HEK293T (cell line): ENCODE results near the gene TMBIM1.

Source experiments
- ARNT ChIP-seq: fragments of 450-650 bp; IDR thresholded peaks from 2 replicates; pipeline ENCODE4 v1.6.1; 2017; ENCODE audit warnings: mild to moderate bottlenecking
- BHLHE40 ChIP-seq: fragments of 450-650 bp; IDR thresholded peaks from 2 replicates; pipeline ENCODE4 v1.6.1; 2016; ENCODE audit warnings: mild to moderate bottlenecking, moderate library complexity, borderline replicate concordance
- FOXA1 ChIP-seq: fragments of 450-650 bp; IDR thresholded peaks from 2 replicates; pipeline ENCODE4 v1.6.1; 2016; ENCODE audit warnings: mild to moderate bottlenecking
- FOXM1 ChIP-seq: fragments of 450-650 bp; IDR thresholded peaks from 2 replicates; pipeline ENCODE4 v1.6.1; 2017; ENCODE audit warnings: mild to moderate bottlenecking, borderline replicate concordance
- L3MBTL2 ChIP-seq: fragments of 450-650 bp; conservative IDR thresholded peaks from 2 replicates; pipeline ENCODE4 v1.6.1; 2016; ENCODE audit warnings: mild to moderate bottlenecking
- NFRKB ChIP-seq: fragments of 450-650 bp; IDR thresholded peaks from 2 replicates; pipeline ENCODE4 v1.6.1; 2016; ENCODE audit warnings: mild to moderate bottlenecking, moderate library complexity
- SP1 ChIP-seq: fragments of 450-650 bp; IDR thresholded peaks from 2 replicates; pipeline ENCODE4 v1.6.1; 2017
- SUZ12 ChIP-seq: fragments of 450-650 bp; IDR thresholded peaks from 2 replicates; pipeline ENCODE4 v1.6.1; 2016; ENCODE audit warnings: mild to moderate bottlenecking
- TARDBP ChIP-seq: fragments of 450-650 bp; IDR thresholded peaks from 2 replicates; pipeline ENCODE4 v1.6.1; 2016
- ZNF384 ChIP-seq: fragments of 450-650 bp; IDR thresholded peaks from 2 replicates; pipeline ENCODE4 v1.6.1; 2016

- TF ChIP-seq TARDBP: no peak
- no peak for TF ChIP-seq SUZ12
- TF ChIP-seq NFRKB: no peak
- no peak for TF ChIP-seq ZNF384
- TF ChIP-seq FOXA1: no peak
- no peak for TF ChIP-seq ARNT
- TF ChIP-seq BHLHE40: no peak
- no peak for TF ChIP-seq FOXM1
- TF ChIP-seq SP1: no peak
- no peak for TF ChIP-seq L3MBTL2
Observed at GRCh38 chr2:218263817-218264641, 28.3 kb downstream of the TMBIM1 start.
